GM12892 (cell line): ENCODE data around the gene TNXB.

Experiments
- DNase-seq: peaks from one replicate; pipeline ENCODE4 v3.0.0; 2011; ENCODE audit not compliant: insufficient read length
- FAIRE-seq: peaks from 2 replicates; lab custom pipeline; 2011; peaks lifted over from hg19 to GRCh38; lab: Jason Lieb, UNC
- POLR2A ChIP-seq: IDR thresholded peaks from 2 replicates; pipeline ENCODE4 v1.6.1; 2011; ENCODE audit warnings: low read depth, low read length, control low read depth
- POLR2AphosphoS5 ChIP-seq: IDR thresholded peaks from 2 replicates; pipeline ENCODE4 v1.6.1; 2011; ENCODE audit warnings: low read depth, low read length, control low read depth
- TAF1 ChIP-seq: IDR thresholded peaks from 2 replicates; pipeline ENCODE4 v1.6.1; 2011; ENCODE audit warnings: low read depth, mild to moderate bottlenecking, control low read depth, low read length, borderline replicate concordance

TNXB gene

DNA sequence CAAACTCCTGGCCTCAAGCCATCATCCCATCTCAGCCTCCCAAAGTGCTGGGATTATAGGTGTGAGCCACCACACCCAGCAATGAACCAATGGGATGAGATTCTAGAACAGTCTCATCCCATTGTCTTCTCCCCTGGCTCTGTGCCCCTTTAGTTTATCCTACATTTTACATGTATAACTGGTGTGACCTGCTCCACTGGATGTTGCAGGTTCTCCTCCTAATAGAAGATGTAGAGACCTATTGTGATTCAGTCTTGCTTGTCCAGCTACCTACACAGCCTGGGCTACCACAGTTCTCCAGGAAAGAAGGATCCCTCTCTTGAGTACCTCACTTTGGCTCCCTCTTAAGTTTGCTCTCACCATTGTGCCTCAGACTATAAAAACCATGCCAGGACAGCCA lies 23.0 kb upstream of the TNXB start:
- FAIRE-seq = no peak
- TF ChIP-seq POLR2AphosphoS5 (no peak), TAF1 (no peak), POLR2A (no peak)
- DNase-seq = no peak

- DNase-seq (no peak), FAIRE-seq (no peak)
- TF ChIP-seq POLR2A (no peak), POLR2AphosphoS5 (no peak), TAF1 (no peak)
These were observed 22.4 kb upstream of the TNXB start for GRCh38 chr6:32131439-32131948.

GRCh38 chr6:32129297-32130088 lies 20.4 kb upstream of the TNXB start:
- TF ChIP-seq POLR2AphosphoS5 (no peak), POLR2A (no peak), TAF1 (no peak)
- no peak for FAIRE-seq
- DNase-seq = no peak

- no peak for FAIRE-seq
These were observed 19.7 kb upstream of the TNXB start for GRCh38 chr6:32128751-32129296.

DNA sequence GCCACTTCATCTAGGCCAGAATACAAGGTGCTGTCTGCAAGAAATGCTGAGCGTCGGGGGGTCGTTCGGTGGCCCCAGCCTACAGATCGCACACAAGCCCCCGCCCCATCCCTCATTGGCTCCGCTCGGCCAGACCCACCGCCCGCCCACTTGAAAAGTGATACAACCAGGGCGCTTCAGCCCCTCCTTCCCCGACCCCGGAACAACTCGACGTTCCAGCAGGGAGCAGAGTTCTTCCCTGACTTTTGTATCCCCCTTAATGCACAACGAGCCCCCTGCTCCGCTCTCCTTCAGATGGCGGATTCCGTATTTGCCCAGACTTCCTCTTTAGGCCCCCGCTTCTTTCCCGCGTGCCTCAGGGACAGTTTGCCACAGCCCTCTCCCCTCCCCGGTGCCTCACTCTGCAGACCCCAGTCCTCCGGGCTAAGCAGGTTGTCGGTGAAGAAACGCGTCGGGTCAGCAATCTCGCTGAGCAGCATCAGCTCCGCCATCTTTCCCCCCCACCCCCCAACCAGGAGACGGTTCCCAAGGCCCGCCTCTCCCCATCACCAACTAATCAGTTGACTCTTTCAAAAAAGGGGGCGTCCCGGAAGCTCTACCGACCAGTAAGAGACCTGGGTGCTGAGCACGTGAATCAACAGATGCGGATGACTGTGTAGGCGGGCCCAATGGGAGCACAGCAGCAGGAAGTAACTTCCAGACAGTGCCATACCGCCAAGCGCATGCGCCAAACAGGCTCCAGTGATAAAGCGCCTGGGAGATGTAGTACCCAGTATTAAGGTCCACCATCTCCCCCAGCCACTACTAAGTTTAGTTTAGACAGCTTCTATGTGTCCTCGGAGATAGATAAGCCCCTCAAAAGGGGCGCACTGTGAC lies 18.8 kb upstream of the TNXB start, which contains the start of gene ATF6B:
Gene ATF6B, minus strand, starts transcription at position 530 of the 876 bp plus-strand sequence. Its CDS starts 39 bp downstream, at position 491.
- TF ChIP-seq TAF1 (no peak), POLR2A (peak; percentile 81), POLR2AphosphoS5 (peak; percentile 42; the same call in 1 of the 2 replicates)
- FAIRE-seq = peak; percentile 96
- DNase-seq = peak; percentile 95

More at GRCh38 chr6:32128751-32129296, 19.7 kb upstream of the TNXB start:
- TF ChIP-seq TAF1 (no peak), POLR2AphosphoS5 (no peak), POLR2A (no peak)
- no peak for DNase-seq

GRCh38 chr6:32127409-32127716 lies 18.2 kb upstream of the TNXB start:
- DNase-seq (no peak), FAIRE-seq (no peak)
- TF ChIP-seq TAF1 (no peak), POLR2AphosphoS5 (no peak), POLR2A (no peak)

GRCh38 chr6:32126880-32127279 lies 17.7 kb upstream of the TNXB start:
- DNase-seq (no peak), FAIRE-seq (no peak)
- TF ChIP-seq POLR2AphosphoS5 (no peak), POLR2A (no peak), TAF1 (no peak)

DNA sequence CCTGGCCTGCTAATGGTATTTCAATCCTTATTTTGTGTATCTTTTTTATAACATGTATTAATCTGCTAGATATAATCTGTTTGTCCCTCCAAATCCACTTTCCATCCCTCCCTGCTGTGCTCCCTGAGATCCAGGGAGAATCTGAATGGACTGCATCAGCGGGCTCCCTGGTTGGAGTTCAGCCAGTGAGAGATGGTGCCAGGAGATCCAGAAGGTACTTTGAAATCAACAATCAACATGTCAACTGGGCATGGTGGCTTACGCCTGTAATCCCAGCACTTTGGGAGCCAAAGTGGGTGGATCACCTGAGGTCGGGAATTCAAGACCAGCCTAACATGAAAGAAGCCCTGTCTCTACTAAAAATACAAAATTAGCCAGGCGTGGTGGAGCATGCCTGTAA lies 14.5 kb upstream of the TNXB start:
- no peak for FAIRE-seq
- TF ChIP-seq POLR2AphosphoS5 (no peak), POLR2A (no peak), TAF1 (no peak)

DNA sequence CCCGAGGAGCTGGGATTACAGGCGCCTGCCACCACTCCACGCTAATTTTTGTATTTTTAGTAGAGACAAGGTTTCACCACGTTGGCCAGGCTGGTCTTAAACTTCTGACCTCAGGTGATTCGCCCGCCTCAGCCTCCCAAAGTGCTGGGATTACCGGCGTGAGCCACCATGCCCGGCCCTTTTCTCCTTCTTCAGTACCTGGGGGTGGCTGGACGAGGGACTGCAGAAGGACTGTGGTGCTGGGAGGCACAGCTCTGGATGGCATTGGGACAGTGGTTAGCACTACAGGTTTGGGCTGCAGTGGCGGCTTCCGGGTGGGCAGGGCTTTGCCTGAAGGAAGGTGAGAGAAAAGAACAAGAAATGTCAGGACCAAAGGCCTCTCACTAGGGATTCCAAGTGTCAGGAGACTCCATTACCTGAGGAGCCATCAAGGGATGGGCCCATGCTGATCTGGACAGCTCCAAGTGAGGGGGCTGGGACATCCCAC lies 11.5 kb upstream of the TNXB start:
- TF ChIP-seq POLR2A = no peak
- no peak for TF ChIP-seq TAF1
- TF ChIP-seq POLR2AphosphoS5 = no peak
- no peak for DNase-seq
- FAIRE-seq = no peak

More for the DNA sequence above, 14.5 kb upstream of the TNXB start:
- no peak for DNase-seq

DNA sequence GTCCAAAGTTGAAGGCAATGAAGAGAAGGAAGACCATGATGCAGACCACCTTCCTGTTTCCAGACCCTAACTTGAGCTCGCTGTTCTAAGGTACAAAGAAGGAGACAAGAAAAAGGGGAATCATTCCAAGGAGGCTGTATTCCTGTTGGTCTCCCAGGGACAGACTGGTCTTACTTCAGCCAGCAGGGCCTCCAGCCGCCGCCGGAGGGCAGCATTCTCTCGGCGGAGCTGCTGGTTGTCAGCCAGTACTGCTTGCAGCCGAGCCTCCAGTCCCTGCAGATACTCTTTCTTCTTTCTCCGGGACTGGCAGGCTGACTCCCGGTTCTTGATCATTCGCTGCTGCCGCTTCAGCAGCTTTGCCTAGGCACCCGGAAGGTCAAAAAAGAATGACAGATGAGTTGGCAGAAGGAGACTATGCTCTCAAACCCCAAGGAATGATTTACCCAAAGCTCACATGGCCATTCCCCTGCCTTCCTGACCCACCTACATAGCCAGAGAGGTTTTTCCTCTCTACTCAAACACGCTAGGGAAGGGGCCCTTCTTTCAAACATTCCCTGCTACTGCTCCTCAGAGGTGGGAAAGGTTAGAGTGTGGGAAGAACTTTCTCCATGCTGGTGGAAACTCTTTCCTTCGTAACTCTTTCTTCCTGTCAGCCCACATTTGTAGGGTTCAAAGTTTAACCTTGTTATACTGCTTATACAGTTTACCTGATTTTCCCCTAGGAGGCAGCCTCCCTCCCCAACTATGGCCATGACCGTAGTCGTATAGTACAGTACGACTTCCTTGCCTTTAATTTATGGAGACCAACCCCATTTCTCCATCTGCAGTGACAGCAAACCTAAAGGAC lies 9.9 kb upstream of the TNXB start:
- FAIRE-seq = peak; percentile 86
- DNase-seq = peak; percentile 77
- TF ChIP-seq POLR2A (no peak), POLR2AphosphoS5 (no peak), TAF1 (no peak)
